ENCODE measurements around the gene COMMD3. TPM values are rescaled to one million over a fixed set of nuclear protein-coding genes. Genes with fewer than 3 reads are reported as not detected.

Gene COMMD3
- polyA plus RNA-seq, 6 donors from 2014 or later = 86.5 to 140 (median 110) TPM

GRCh38 chr10:22334414-22335172, 18.4 kb downstream of the COMMD3 start:
- peaks cover 0 to 26% (median 20%) of the 10 kb centered on the region in 3 donors for H3K27me3 Mint-ChIP-seq
- peak overlapping the region in 5 of 6 donors; percentile 92 to 99 (median 97) for H3K27ac Mint-ChIP-seq
- peak overlapping the region; percentile 85 to 97 (median 94) for H3K4me3 Mint-ChIP-seq
- peaks cover 0 to 9% (median 6%) of the 10 kb centered on the region in 7 donors for H3K9me3 Mint-ChIP-seq
- peaks cover 12 to 24% (median 22%) of the 10 kb centered on the region in 3 donors for H3K4me1 Mint-ChIP-seq
- DNase-seq = no peak
- no peak for ATAC-seq (ENCODE audit: low read depth in 2 of 2)
- peaks cover 0 to 4% of the 10 kb centered on the region in 2 donors for H3K36me3 Mint-ChIP-seq

DNA sequence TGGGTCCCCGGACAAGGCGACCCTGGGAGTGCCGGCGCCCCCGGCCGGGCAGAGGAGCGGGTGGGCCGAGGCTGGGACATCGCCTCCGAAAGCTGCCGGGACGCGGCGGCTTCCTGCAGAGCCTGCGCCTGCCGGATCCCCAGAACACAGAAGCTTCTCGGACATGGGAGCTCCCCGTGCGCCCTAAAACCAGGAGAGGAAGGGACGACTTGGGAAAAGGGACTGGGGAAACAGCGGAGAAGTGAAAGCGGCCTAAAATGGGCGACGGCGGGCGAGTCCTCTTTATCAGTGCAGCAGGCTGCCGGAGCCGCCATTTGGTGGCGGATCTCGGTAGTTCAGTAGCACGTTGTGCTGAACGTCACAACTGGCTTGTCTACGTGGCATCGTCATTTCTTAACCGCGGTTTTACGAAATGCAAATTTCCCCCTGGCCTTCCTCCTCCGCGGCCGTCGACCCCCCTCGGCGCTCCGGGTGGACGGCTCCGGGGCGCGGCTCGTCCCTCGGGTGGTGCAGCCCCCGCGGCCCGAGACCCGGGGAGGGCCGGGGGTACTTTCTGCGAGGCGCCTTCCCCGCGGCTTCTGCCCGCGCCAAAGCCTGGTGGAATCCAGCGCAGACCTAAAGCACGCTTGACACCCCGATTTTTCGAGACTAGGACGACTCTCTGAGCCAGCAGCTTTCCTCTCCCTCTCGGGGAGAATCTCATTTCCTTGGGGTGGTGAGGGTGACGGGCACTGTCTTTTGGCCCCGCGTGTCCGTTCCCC, 19.2 kb downstream of the COMMD3 start:
- Mint-ChIP-seq H3K4me1 (peaks cover 16 to 30% (median 28%) of the 10 kb centered on the region in 3 donors), H3K27me3 (peaks cover 0 to 32% (median 20%) of the 10 kb centered on the region in 3 donors), H3K27ac (peak overlapping the region; percentile 88 to 99 (median 96)), H3K9me3 (peaks cover 0 to 9% (median 6%) of the 10 kb centered on the region in 7 donors), H3K4me3 (peak overlapping the region; percentile 85 to 97 (median 94)), H3K36me3 (no peaks in the 10 kb centered on the region)
- peak; percentile 81 for DNase-seq
- peak; percentile 82 to 84 for ATAC-seq (ENCODE audit: low read depth in 2 of 2)

GRCh38 chr10:22338185-22338900, 22.2 kb downstream of the COMMD3 start:
- Mint-ChIP-seq H3K9me3 (peaks cover 0 to 8% (median 5%) of the 10 kb centered on the region in 7 donors), H3K27ac (peak overlapping the region in 1 of 6 donors; percentile 26), H3K4me1 (peaks cover 10 to 27% (median 21%) of the 10 kb centered on the region in 3 donors), H3K36me3 (no peaks in the 10 kb centered on the region), H3K27me3 (peaks cover 17 to 54% (median 37%) of the 10 kb centered on the region in 3 donors), H3K4me3 (peak overlapping the region in 2 of 8 donors; percentile 10 to 92)
- ATAC-seq (ENCODE audit: low read depth in 2 of 2) (no peak), DNase-seq (no peak)

DNA sequence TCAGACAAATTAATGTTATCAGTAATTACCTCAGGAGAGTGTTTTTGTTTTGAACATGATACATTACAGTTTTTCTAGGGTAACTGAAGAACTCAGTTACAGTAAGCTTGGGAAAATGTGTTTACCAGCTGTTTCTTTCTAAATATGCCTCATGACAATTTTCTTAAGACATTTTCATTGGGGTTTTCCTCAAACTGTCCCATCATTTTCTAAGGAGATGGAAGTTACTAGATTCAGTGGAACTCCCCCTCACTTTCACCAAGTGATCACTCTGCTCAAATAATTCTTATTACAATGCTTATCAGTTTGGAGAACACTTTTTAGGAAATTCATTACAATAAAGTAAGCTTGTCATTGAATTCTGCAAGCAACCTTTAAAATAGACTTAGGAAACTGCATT, 22.7 kb downstream of the COMMD3 start:
- Mint-ChIP-seq H3K36me3 (no peaks in the 10 kb centered on the region), H3K27me3 (peaks cover 23 to 60% (median 42%) of the 10 kb centered on the region in 3 donors), H3K27ac (peak overlapping the region in 1 of 6 donors; percentile 26), H3K4me3 (peak overlapping the region in 1 of 8 donors; percentile 92), H3K9me3 (peaks cover 0 to 3% (median 0%) of the 10 kb centered on the region in 7 donors), H3K4me1 (peaks cover 8 to 25% (median 16%) of the 10 kb centered on the region in 3 donors)
- ATAC-seq (ENCODE audit: low read depth in 2 of 2) (no peak), DNase-seq (no peak)

GRCh38 chr10:22339761-22340328, 23.7 kb downstream of the COMMD3 start:
- Mint-ChIP-seq H3K9me3 (peaks cover 0 to 11% (median 3%) of the 10 kb centered on the region in 7 donors), H3K4me3 (peak overlapping the region; percentile 81 to 97 (median 94)), H3K27ac (peak overlapping the region; percentile 92 to 97 (median 97)), H3K27me3 (peaks cover 31 to 69% (median 51%) of the 10 kb centered on the region in 3 donors), H3K36me3 (no peaks in the 10 kb centered on the region), H3K4me1 (peaks cover 7 to 24% (median 18%) of the 10 kb centered on the region in 3 donors)
- DNase-seq = no peak
- no peak for ATAC-seq (ENCODE audit: low read depth in 2 of 2)

DNA sequence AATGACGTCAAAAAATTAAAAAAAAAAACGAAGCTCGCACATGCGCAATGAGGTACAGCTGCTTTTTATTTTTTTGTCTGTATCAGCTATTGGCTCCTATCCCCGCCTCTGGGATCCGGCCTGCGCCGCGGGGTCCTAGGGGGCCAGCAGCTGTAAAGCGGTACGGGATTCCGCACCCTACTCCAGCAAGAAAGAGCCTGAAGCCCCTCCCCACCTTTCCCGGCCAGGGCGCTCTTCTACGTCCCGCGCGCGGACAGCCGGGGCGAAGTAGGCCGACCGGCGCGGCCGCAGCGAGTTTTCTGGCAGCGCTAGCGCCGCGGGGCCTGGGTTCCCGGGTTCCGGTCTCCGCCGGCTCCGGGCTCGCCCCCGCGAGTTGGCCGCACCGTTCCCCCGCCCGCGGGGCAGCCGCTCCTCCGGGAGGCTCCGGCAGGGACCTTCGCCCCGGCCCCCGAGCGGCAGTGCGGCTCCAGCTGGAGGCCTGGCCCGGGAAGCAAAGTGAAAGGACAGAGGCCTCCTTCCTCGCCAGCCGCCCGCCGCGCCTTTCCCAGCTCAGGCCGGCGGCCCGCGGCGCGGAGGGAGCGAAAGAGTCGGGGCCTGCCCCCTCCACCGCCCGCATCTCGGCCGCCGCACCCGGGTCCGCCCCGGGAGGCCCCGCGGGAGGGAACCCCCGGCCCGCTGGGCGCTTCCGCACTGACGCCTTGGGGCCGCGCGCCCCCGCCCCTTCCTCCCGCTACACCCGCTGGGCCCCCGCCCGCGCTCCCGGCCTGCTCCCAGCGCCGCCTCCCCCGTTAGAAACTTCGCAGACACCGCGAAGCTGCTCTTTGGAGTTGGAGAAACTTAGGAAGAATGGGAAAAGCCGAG, 24.4 kb downstream of the COMMD3 start:
- DNase-seq (peak; percentile 74), ATAC-seq (ENCODE audit: low read depth in 2 of 2) (peak; percentile 53 to 62)
- H3K27ac Mint-ChIP-seq = peak overlapping the region; percentile 92 to 97 (median 97)
- peaks cover 7 to 24% (median 15%) of the 10 kb centered on the region in 3 donors for H3K4me1 Mint-ChIP-seq
- peaks cover 0 to 10% (median 3%) of the 10 kb centered on the region in 7 donors for H3K9me3 Mint-ChIP-seq
- peak overlapping the region; percentile 81 to 97 (median 94) for H3K4me3 Mint-ChIP-seq
- peaks cover 34 to 66% (median 52%) of the 10 kb centered on the region in 3 donors for H3K27me3 Mint-ChIP-seq
- no peaks in the 10 kb centered on the region for H3K36me3 Mint-ChIP-seq

DNA sequence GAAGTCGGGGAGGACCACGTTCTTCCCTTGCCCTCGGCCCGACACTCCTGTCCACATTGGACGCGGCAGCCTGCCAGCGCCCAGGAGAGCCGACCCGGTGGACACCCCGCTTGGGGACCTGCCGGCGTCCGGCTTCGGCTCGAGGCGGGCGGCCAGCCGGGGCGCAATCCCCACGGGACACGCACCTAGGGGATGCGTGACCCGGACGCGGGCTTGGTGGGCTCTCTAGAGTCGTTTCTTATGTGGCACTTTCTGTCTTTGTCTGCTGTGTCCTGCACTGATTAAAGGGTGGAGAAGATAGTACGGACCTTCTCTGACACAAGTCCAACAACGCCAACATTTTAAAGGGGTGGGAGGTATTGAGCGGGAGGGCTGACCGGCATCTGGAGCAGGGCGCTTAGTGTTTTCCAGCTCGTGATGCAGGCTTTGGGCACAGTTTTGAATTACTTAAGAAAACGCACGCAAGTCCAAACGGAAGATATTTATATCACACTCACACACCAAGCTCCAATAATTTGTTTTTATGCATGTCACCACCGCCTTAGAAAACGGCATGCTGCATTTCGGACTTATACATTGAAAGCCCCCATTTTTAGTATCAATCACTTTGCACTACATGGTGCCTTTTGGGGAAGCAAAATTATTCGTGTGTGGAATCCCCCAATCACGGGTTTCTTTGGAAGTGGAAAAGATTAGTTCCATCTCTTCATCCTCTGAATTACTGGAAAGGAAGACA, 25.2 kb downstream of the COMMD3 start:
- Mint-ChIP-seq H3K4me1 (peaks cover 10 to 22% (median 21%) of the 10 kb centered on the region in 3 donors), H3K4me3 (peak overlapping the region; percentile 74 to 92 (median 81)), H3K9me3 (peaks cover 0 to 15% (median 6%) of the 10 kb centered on the region in 7 donors)

DNA sequence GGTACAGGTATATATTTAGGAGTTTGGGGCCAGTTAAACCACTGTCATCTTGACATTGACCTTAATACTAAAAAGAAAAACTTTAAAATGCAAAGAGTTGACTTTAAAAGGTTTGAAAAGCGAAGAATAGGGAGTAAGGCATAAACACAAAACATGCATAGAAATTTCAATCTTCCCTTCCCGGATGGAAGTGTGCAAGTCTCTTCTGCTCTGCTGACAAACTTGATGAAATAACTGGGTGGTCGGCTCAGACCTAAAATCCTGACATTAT, 25.7 kb downstream of the COMMD3 start:
- ATAC-seq (ENCODE audit: low read depth in 2 of 2) (no peak), DNase-seq (no peak)
- Mint-ChIP-seq H3K27ac (peak overlapping the region in 4 of 6 donors; percentile 51 to 97 (median 79)), H3K27me3 (peaks cover 47 to 75% (median 55%) of the 10 kb centered on the region in 3 donors), H3K9me3 (peaks cover 0 to 18% (median 6%) of the 10 kb centered on the region in 7 donors), H3K4me3 (peak overlapping the region in 5 of 8 donors; percentile 55 to 92 (median 81)), H3K4me1 (peaks cover 12 to 21% (median 17%) of the 10 kb centered on the region in 3 donors), H3K36me3 (peaks cover 0 to 8% of the 10 kb centered on the region in 2 donors)

More for the DNA sequence above, 25.2 kb downstream of the COMMD3 start:
- DNase-seq (no peak), ATAC-seq (ENCODE audit: low read depth in 2 of 2) (no peak)
- H3K27me3 Mint-ChIP-seq = peaks cover 42 to 72% (median 56%) of the 10 kb centered on the region in 3 donors
- H3K36me3 Mint-ChIP-seq = peaks cover 0 to 4% of the 10 kb centered on the region in 2 donors
- peak overlapping the region in 5 of 6 donors; percentile 11 to 97 (median 84) for H3K27ac Mint-ChIP-seq

DNA sequence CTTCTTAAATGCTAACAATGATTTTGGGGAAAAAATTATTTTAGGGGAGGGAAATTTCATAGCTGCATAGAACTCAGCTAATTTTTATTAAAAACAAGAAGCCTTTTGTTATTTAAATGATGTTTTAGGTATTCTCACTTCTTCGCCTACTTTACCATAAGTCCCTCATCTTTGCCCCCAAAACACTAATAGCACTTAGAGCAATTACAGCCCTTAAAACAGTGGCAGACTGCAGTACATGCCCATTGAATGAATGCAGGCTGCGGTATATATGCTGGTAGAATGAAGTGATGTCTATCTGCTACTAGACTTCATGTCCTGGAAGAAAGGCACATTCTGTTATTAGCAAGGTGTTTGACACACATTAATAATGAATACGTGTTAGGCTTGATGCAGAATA, 26.2 kb downstream of the COMMD3 start:
- peaks cover 0 to 18% (median 7%) of the 10 kb centered on the region in 7 donors for H3K9me3 Mint-ChIP-seq
- peak overlapping the region in 2 of 6 donors; percentile 51 to 61 for H3K27ac Mint-ChIP-seq

GRCh38 chr10:22343731-22344130, 27.5 kb downstream of the COMMD3 start:
- Mint-ChIP-seq H3K27ac (peak overlapping the region in 3 of 6 donors; percentile 21 to 91 (median 41)), H3K36me3 (peaks cover 0 to 8% of the 10 kb centered on the region in 2 donors), H3K4me3 (peak overlapping the region in 2 of 8 donors; percentile 38 to 73)

More for the DNA sequence above, 26.2 kb downstream of the COMMD3 start:
- H3K4me1 Mint-ChIP-seq = peaks cover 12 to 18% (median 16%) of the 10 kb centered on the region in 3 donors
- peaks cover 0 to 8% of the 10 kb centered on the region in 2 donors for H3K36me3 Mint-ChIP-seq
- DNase-seq = no peak
- H3K27me3 Mint-ChIP-seq = peaks cover 53 to 73% (median 56%) of the 10 kb centered on the region in 3 donors
- ATAC-seq (ENCODE audit: low read depth in 2 of 2) = no peak
- peak overlapping the region in 1 of 8 donors; percentile 92 for H3K4me3 Mint-ChIP-seq

DNA sequence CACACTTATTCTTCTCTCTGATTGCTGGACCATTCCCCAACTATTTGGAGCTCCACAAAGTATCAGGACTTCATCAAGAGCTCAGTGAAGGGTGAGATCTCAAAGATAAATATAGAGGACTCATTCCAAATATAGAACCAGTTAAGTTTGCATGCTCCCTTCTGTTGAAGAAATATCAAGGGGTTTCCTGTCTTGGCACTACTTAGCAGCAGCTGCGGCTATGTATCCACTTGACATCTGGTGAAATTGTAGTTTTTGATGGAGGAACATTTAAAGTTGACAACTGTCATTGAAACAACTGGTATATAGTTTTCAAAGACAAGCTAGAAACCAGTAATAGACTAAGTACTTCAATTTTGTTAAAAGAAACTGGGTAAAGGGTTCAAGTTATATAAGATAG, 28.1 kb downstream of the COMMD3 start:
- Mint-ChIP-seq H3K4me1 (peaks cover 12 to 18% (median 16%) of the 10 kb centered on the region in 3 donors), H3K27ac (peak overlapping the region in 5 of 6 donors; percentile 21 to 91 (median 79)), H3K36me3 (peaks cover 0 to 8% of the 10 kb centered on the region in 2 donors), H3K27me3 (peaks cover 53 to 60% (median 59%) of the 10 kb centered on the region in 3 donors), H3K4me3 (peak overlapping the region in 3 of 8 donors; percentile 43 to 73 (median 58)), H3K9me3 (peaks cover 0 to 18% (median 7%) of the 10 kb centered on the region in 7 donors)
- ATAC-seq (ENCODE audit: low read depth in 2 of 2) (no peak), DNase-seq (no peak)

More at GRCh38 chr10:22343731-22344130, 27.5 kb downstream of the COMMD3 start:
- Mint-ChIP-seq H3K9me3 (peaks cover 0 to 18% (median 7%) of the 10 kb centered on the region in 7 donors), H3K4me1 (peaks cover 12 to 18% (median 16%) of the 10 kb centered on the region in 3 donors), H3K27me3 (peaks cover 53 to 64% (median 57%) of the 10 kb centered on the region in 3 donors)
- ATAC-seq (ENCODE audit: low read depth in 2 of 2) = no peak
- DNase-seq = no peak
